ENCODE measurements around the gene EPB41L2.

- TF ChIP-seq CTCF (IDR thresholded peaks at IDR 0.05) (no peak), POLR2A (IDR thresholded peaks at IDR 0.05) (no peak), EP300 (IDR thresholded peaks at IDR 0.05) (no peak)
These were observed 205.0 kb downstream of the EPB41L2 start for GRCh38 chr6:130858054-130858453.
